Lower leg skin (tissue), 4 donors: ENCODE data around the gene PDIA2. TPM values are rescaled to one million over a fixed set of nuclear protein-coding genes. Genes with fewer than 3 reads are reported as not detected.
"Not testable (repeated sequence)": the region's sequence is repeated elsewhere in the genome, so short reads cannot be mapped to it uniquely, and the experiment has no call there.

Experiments used
- DNase-seq, 2 donors: peaks; one replicate each; pipeline ENCODE4 v3.0.0-alpha.2; 2019; ENCODE audit warnings: low spot score in 2 of 2
- H3K4me3 ChIP-seq: fragments of 200-600 bp; sonication (generic); 2 replicates; pipeline ENCODE4 v1.5.1; 2017; ENCODE audit warnings: mild to moderate bottlenecking, low read depth; ENCODE audit not compliant: poor library complexity, severe bottlenecking
- CTCF ChIP-seq, 3 donors: fragments of 450-650 bp; IDR thresholded peaks; one replicate each; pipeline ENCODE4 v1.5.1; 2016; ENCODE audit warnings: antibody characterized with exemption in 3 of 3, mild to moderate bottlenecking in 3 of 3, moderate library complexity in 2 of 3
- POLR2A ChIP-seq, 2 donors: fragments of 450-650 bp; IDR thresholded peaks; one replicate each; pipeline ENCODE4 v1.6.1; 2016 to 2017; ENCODE audit warnings: antibody characterized with exemption in 2 of 2, mild to moderate bottlenecking in 1 of 2, moderate library complexity in 1 of 2
- WGBS, 2 donors: methylation state at CpG; one replicate each; pipeline ENCODE4 v1.1.5; 2018; 5-methylcytosine and 5-hydroxymethylcytosine counted together
- intact Hi-C: fragments of 100-400 bp; cut with DNase I; formaldehyde crosslinking; loops from one replicate; pipeline ENCODE4 v1.15.0; 2023; ENCODE audit warnings: low total_unique reads
- total RNA-seq, 4 donors: library from RNA; depleted of rRNA; stranded (reverse); fragments of >200 nt; gene quantifications; one replicate each; pipeline ENCODE4 v1.1.0, GENCODE V29; 2016

Gene PDIA2
- total RNA-seq, 4 donors from 2014 or later, result 0.12 to 0.45 (median 0.23) TPM; not detected in 1

DNA sequence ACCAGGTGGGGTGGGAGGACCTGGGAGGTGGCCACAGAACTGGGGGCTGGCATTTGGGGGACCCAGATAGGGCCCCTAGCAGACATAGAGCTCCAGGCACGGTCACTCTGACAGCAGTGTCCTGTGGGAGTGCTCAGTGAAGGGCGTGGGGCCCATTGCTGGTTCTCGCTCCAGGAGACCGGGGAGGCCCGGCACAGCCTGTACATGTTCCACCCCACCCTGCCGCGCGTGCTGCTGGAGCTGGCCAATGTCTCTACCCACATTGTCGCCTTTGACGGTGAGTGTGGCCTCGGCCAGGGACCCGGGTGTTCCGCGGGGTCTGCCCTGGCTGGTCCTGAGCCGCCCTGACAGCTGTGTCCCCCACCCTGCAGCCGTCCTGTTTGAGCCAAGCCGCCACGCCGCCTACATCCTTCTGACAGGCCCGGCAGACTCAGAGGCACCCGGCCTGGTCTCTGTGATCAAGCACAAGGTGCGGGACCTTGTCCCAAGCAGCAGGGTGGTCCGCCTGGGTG, 18.5 kb upstream of the PDIA2 start:
- 81 to 85% methylated on average over 6 to 20 of the region's 23 CpGs for WGBS, 2 donors
- TF ChIP-seq CTCF (IDR thresholded peaks at IDR 0.05) (no peak), POLR2A (IDR thresholded peaks at IDR 0.05) (no peak)
- intact Hi-C loops, result no loop called here
- H3K4me3 ChIP-seq, result no peak overlapping the region
- DNase-seq, result no peak

GRCh38 chr16:265002-265529, 17.9 kb upstream of the PDIA2 start:
- no peak overlapping the region for H3K4me3 ChIP-seq
- no peak for DNase-seq
- TF ChIP-seq CTCF (IDR thresholded peaks at IDR 0.05), result no peak
- TF ChIP-seq POLR2A (IDR thresholded peaks at IDR 0.05), result no peak
- WGBS, 2 donors, result 90 to 91% methylated on average over 12 to 14 of the region's 14 CpGs
- intact Hi-C loops, result no loop called here

GRCh38 chr16:265711-266110, 17.3 kb upstream of the PDIA2 start:
- no peak for DNase-seq
- intact Hi-C loops, result no loop called here
- no peak overlapping the region for H3K4me3 ChIP-seq
- 55 to 58% methylated on average over 7 to 12 of the region's 12 CpGs for WGBS, 2 donors
- TF ChIP-seq POLR2A (IDR thresholded peaks at IDR 0.05), result no peak
- no peak for TF ChIP-seq CTCF (IDR thresholded peaks at IDR 0.05)

DNA sequence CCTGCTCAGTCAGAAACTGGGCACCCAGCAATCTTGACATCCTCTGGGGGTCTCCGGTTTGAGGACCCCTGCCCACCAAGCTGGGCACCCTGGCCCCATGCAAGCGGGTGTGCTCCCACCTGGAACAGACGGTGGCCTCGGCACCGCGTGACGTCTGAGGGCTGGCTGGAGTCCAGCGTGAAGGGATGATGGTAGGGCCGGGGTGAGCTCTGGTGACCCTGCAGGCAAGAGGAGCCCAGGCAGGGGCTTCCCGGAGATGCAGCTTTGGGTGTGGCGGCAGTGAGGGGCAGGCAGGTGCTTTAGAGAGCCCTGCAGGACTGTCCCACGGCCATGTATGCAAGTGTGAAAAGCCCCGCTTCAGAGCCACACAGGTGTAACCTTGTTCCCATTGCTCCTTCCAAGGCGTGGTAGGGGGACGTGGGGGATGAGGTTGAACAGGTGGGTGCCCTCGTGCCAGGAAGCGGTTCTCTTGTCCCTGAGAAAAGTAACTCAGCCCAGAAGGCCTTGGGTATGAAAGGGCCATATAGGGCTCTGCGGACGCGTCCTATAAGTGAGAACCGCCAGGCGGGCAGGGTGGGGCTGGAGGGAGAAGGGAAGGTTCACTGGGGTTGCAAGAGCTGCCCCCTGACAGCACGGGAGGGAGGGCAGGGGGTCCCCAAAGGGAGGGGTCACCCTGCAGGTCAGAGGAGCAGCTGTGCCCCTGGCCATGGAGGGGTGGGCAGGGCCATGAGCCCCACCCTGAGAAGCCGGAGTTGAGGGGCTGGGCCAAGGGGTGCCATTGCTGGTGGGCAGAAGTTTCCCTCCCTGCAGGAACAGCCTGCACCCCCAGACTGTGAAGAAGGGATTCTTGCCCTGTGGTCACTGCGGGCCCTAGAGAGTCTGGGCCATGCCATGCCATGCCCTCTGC, 16.5 kb upstream of the PDIA2 start:
- DNase-seq, result no peak
- WGBS, 2 donors, result 60 to 62% methylated on average over 19 to 24 of the region's 25 CpGs
- no peak overlapping the region for H3K4me3 ChIP-seq
- TF ChIP-seq CTCF (IDR thresholded peaks at IDR 0.05) (no peak), POLR2A (IDR thresholded peaks at IDR 0.05) (no peak)
- intact Hi-C loops, result no loop called here

DNA sequence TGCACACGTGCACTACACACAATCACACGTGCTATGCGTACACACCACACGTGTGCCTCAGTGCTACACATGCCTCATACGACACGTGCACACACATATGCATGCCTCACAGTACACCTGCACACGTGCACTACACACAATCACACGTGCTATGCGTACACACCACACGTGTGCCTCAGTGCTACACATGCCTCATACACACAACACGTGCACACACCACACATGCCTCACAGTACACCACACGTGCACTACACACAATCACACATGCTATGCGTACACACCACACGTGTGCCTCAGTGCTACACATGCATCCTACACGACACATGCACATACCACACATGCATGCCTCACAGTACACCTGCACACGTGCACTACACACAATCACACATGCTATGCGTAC, 15.4 kb upstream of the PDIA2 start:
- intact Hi-C loops, DNase-seq, H3K4me3 ChIP-seq: not testable (repeated sequence)
- 84 to 87% methylated on average over 17 of the region's 17 CpGs for WGBS, 2 donors
